Breast epithelium (tissue), 4 donors: ENCODE results near the gene ZSCAN5B. TPM values are rescaled to one million over a fixed set of nuclear protein-coding genes. Genes with fewer than 3 reads are reported as not detected.

Experiments
- DNase-seq, 2 donors: peaks; one replicate each; pipeline ENCODE4 v3.0.0-alpha.2; 2019; ENCODE audit warnings: low spot score in 2 of 2
- H3K27ac ChIP-seq, 2 donors: fragments of 200-600 bp; sonication (generic) in 1 of 2; one replicate each; pipeline ENCODE4 v1.5.1; 2016 to 2019; ENCODE audit warnings: mild to moderate bottlenecking in 1 of 2
- H3K27me3 ChIP-seq, 2 donors: fragments of 200-600 bp; sonication (generic) in 1 of 2; one replicate each; pipeline versions ENCODE4 v1.5.1 to v1.6.0; 2017 to 2019; ENCODE audit warnings: control low read depth in 1 of 2, mild to moderate bottlenecking in 1 of 2
- H3K36me3 ChIP-seq: fragments of 200-600 bp; one replicate; pipeline ENCODE4 v1.5.1; 2019
- H3K4me1 ChIP-seq, 2 donors: fragments of 200-600 bp; sonication (generic); one replicate each; pipeline ENCODE4 v1.5.1; 2016 to 2019; ENCODE audit warnings: control low read depth in 1 of 2
- H3K4me3 ChIP-seq, 3 donors: fragments of 200-600 bp; sonication (generic); 1 replicate in 2 of 3; 2 replicates in 1 of 3; pipeline ENCODE4 v1.5.1; 2016 to 2019; ENCODE audit warnings: mild to moderate bottlenecking in 3 of 3, moderate library complexity in 2 of 3
- H3K9me3 ChIP-seq, 2 donors: fragments of 200-600 bp; sonication (generic) in 1 of 2; one replicate each; pipeline ENCODE4 v1.5.1; 2016 to 2019; ENCODE audit warnings: control low read depth in 1 of 2
- POLR2A ChIP-seq: fragments of 450-650 bp; IDR thresholded peaks from one replicate; pipeline ENCODE4 v1.6.1; 2016; ENCODE audit warnings: antibody characterized with exemption, mild to moderate bottlenecking, moderate library complexity
- POLR2AphosphoS5 ChIP-seq, 3 donors: sonication (generic); formaldehyde crosslinking; IDR thresholded peaks; one replicate each; pipeline ENCODE4 v1.6.1; 2017; ENCODE audit warnings: antibody characterized with exemption in 3 of 3
- intact Hi-C: fragments of 100-400 bp; cut with DNase I; formaldehyde crosslinking; loops from one replicate; pipeline ENCODE4 v1.15.1; 2023; ENCODE audit warnings: low total_unique reads
- total RNA-seq, 3 donors: library from RNA; depleted of rRNA; stranded (reverse); fragments of >200 nt; gene quantifications; one replicate each; pipeline ENCODE4 v1.1.0, GENCODE V29; 2016
- TF ChIP-seq, protein P1 (sequence below), 3 donors: fragments of 450-650 bp; IDR thresholded peaks; one replicate each; pipeline ENCODE4 v1.5.1; 2016 to 2017; ENCODE audit warnings: antibody characterized with exemption in 3 of 3, mild to moderate bottlenecking in 3 of 3, moderate library complexity in 3 of 3

The ZSCAN5B gene
- total RNA-seq, 3 donors from 2014 or later = not detected

DNA sequence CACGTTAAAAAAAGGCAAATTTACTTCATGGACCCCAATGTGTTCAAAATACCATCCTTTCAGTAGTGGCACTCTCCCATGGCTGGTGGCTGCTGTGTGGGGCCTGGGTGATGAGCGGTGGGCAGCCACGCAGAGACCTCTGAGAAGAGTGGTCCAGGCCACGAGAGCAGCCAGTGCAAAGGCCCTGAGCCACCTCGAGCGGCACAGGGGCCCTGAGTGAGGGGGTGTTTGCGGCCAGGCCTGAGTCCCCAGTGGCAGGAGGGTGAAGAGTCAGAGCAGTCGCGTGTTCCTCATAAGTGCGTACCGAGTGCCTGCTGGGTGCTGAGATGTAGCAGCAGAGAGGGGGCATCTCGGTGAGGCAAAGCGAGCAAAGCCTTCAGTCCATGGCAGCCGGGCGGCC is 49.5 kb downstream of the ZSCAN5B start:
- H3K27me3 ChIP-seq = no peaks in the 10 kb centered on the region
- no peak overlapping the region for H3K27ac ChIP-seq
- H3K36me3 ChIP-seq = no peaks in the 10 kb centered on the region
- no peak for DNase-seq
- TF ChIP-seq, protein P1, sequence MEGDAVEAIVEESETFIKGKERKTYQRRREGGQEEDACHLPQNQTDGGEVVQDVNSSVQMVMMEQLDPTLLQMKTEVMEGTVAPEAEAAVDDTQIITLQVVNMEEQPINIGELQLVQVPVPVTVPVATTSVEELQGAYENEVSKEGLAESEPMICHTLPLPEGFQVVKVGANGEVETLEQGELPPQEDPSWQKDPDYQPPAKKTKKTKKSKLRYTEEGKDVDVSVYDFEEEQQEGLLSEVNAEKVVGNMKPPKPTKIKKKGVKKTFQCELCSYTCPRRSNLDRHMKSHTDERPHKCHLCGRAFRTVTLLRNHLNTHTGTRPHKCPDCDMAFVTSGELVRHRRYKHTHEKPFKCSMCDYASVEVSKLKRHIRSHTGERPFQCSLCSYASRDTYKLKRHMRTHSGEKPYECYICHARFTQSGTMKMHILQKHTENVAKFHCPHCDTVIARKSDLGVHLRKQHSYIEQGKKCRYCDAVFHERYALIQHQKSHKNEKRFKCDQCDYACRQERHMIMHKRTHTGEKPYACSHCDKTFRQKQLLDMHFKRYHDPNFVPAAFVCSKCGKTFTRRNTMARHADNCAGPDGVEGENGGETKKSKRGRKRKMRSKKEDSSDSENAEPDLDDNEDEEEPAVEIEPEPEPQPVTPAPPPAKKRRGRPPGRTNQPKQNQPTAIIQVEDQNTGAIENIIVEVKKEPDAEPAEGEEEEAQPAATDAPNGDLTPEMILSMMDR (IDR thresholded peaks at IDR 0.05) = no peak
- no peak for TF ChIP-seq POLR2AphosphoS5 (IDR thresholded peaks at IDR 0.05)
- TF ChIP-seq POLR2A = no peak
- peaks cover 0 to 4% of the 10 kb centered on the region in 2 donors for H3K4me1 ChIP-seq
- H3K9me3 ChIP-seq = no peaks in the 10 kb centered on the region
- no peak overlapping the region for H3K4me3 ChIP-seq
- intact Hi-C loops = no loop called here

DNA sequence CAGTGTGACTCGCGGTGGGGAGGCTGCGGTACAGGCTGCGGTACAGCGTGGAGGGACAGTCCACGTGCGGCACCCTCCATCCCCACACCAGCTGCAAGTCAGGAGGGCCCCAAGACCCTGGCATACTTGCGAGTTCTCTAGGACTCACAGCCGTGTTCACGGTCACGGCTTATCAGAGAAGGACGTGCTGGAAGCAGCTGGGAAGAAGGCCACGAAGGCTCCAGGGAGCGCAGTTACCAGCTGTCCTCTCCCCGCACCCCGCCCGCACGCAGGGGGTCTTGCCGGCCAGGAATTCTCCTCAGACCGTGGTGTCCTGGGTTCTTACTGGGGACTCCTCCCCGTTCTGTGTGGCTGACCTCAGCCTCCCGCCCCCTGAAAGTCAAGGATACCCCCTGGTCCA is 50.3 kb downstream of the ZSCAN5B start:
- no peak for DNase-seq
- Histone ChIP-seq H3K4me3 (no peak overlapping the region), H3K36me3 (no peaks in the 10 kb centered on the region), H3K9me3 (no peaks in the 10 kb centered on the region), H3K4me1 (peaks cover 0 to 12% of the 10 kb centered on the region in 2 donors), H3K27me3 (no peaks in the 10 kb centered on the region), H3K27ac (no peak overlapping the region)
- TF ChIP-seq, protein P1 (IDR thresholded peaks at IDR 0.05) = no peak
- no peak for TF ChIP-seq POLR2A
- no peak for TF ChIP-seq POLR2AphosphoS5 (IDR thresholded peaks at IDR 0.05)
- intact Hi-C loops = no loop called here

DNA sequence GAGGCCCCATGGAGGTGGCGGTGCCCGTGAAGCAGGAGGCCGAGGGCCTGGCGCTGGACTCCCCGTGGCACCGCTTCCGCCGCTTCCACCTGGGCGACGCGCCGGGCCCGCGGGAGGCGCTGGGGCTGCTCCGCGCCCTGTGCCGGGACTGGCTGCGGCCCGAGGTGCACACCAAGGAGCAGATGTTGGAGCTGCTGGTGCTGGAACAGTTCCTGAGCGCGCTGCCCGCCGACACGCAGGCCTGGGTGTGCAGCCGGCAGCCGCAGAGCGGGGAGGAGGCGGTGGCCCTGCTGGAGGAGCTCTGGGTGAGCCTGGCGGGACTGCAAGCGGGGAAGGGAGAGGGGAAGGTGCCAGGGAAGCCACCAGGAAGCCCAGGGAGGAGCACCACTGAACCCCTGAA is 50.7 kb downstream of the ZSCAN5B start:
- H3K36me3 ChIP-seq = no peaks in the 10 kb centered on the region
- H3K4me1 ChIP-seq = peaks cover 0 to 15% of the 10 kb centered on the region in 2 donors
- H3K27ac ChIP-seq = no peak overlapping the region
- intact Hi-C loops = no loop called here
- TF ChIP-seq POLR2A (no peak), POLR2AphosphoS5 (IDR thresholded peaks at IDR 0.05) (no peak)
- TF ChIP-seq, protein P1 (IDR thresholded peaks at IDR 0.05) = no peak
- H3K27me3 ChIP-seq = no peaks in the 10 kb centered on the region
- DNase-seq = no peak
- no peaks in the 10 kb centered on the region for H3K9me3 ChIP-seq
- H3K4me3 ChIP-seq = no peak overlapping the region

DNA sequence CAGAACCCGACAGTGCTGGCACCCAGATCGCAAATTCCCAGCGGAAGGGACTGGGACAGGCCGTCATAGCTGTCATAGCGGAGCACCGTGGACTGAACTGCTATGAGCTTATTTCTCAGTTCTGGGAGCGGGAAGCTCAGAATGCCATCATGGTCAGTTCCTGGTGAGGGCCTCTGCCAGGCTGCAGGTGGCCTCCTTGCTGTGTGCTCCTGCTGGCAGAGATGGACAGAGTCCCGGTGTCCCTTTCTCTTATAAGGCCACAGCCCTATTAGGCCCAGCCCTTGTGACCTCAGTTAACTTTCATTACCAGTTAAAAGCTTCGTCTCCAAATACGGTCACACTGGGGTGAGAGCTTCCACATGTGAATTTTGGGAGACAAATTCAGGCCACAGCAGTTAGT is 51.9 kb downstream of the ZSCAN5B start:
- intact Hi-C loops = no loop called here
- TF ChIP-seq, protein P1 (IDR thresholded peaks at IDR 0.05) = no peak
- TF ChIP-seq POLR2A (no peak), POLR2AphosphoS5 (IDR thresholded peaks at IDR 0.05) (no peak)
- H3K27ac ChIP-seq = no peak overlapping the region
- peaks cover 0 to 17% of the 10 kb centered on the region in 2 donors for H3K4me1 ChIP-seq
- DNase-seq = no peak
- H3K27me3 ChIP-seq = no peaks in the 10 kb centered on the region
- H3K4me3 ChIP-seq = no peak overlapping the region
- H3K36me3 ChIP-seq = no peaks in the 10 kb centered on the region
- no peaks in the 10 kb centered on the region for H3K9me3 ChIP-seq

DNA sequence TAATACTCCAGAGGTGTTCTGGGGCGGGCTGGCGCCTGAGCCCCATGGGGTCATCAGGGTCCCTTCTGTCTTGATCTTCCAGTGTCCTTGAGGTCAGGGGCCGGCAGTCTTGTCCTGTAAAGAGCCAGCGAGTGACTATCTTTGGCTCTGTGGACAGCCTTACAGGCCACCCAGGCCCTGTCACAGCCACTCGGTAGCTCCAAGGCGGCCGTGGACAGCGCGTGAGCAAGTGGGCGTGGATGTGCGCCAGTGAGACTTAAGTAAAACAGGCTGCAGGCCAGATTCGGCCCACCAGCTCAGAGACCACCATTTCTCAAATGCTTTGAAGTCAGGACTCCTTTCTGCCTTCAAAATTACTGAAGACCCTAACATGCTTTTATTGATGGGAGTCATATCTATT is 52.8 kb downstream of the ZSCAN5B start:
- Histone ChIP-seq H3K27me3 (no peaks in the 10 kb centered on the region), H3K4me3 (no peak overlapping the region), H3K36me3 (no peaks in the 10 kb centered on the region), H3K9me3 (no peaks in the 10 kb centered on the region), H3K4me1 (peaks cover 0 to 22% of the 10 kb centered on the region in 2 donors), H3K27ac (no peak overlapping the region)
- TF ChIP-seq POLR2AphosphoS5 (IDR thresholded peaks at IDR 0.05) (no peak), POLR2A (no peak)
- TF ChIP-seq, protein P1 (IDR thresholded peaks at IDR 0.05) = no peak
- no peak for DNase-seq
- intact Hi-C loops = no loop called here
